Trophoblast cell (in vitro differentiated cells and primary cell): ENCODE results near the gene MPO.

Source experiments
- DNase-seq, 2 donors: peaks; one replicate each; pipeline ENCODE4 v3.0.0-alpha.2; 2016
- H2AFZ ChIP-seq: 2 replicates; pipeline ENCODE4 v1.6.1; 2013; ENCODE audit warnings: low read length, moderate library complexity, mild to moderate bottlenecking; ENCODE audit not compliant: insufficient read depth, poor library complexity
- H2AK5ac ChIP-seq: 2 replicates; pipeline ENCODE4 v1.6.1; 2013; ENCODE audit warnings: mild to moderate bottlenecking, low read length
- H2BK120ac ChIP-seq: 2 replicates; pipeline ENCODE4 v1.6.1; 2013; ENCODE audit warnings: low read length, mild to moderate bottlenecking, moderate library complexity; ENCODE audit not compliant: insufficient read depth, poor library complexity
- H2BK12ac ChIP-seq: 2 replicates; pipeline ENCODE4 v1.6.1; 2013; ENCODE audit warnings: mild to moderate bottlenecking, low read length, moderate library complexity
- H2BK5ac ChIP-seq: 2 replicates; pipeline ENCODE4 v1.6.1; 2013; ENCODE audit warnings: low read length, low read depth, moderate library complexity, mild to moderate bottlenecking; ENCODE audit not compliant: poor library complexity
- H3K14ac ChIP-seq: 2 replicates; pipeline ENCODE4 v1.6.1; 2013; ENCODE audit warnings: mild to moderate bottlenecking, low read length
- H3K18ac ChIP-seq: 2 replicates; pipeline ENCODE4 v1.6.1; 2013; ENCODE audit warnings: mild to moderate bottlenecking, low read length
- H3K23ac ChIP-seq: 2 replicates; pipeline ENCODE4 v1.6.1; 2013; ENCODE audit warnings: low read length
- H3K27ac ChIP-seq: 2 replicates; pipeline ENCODE4 v1.5.1; 2013; ENCODE audit warnings: low read depth, mild to moderate bottlenecking, inconsistent platforms, low read length, moderate library complexity
- H3K27me3 ChIP-seq: 2 replicates; pipeline ENCODE4 v1.6.1; 2013; ENCODE audit warnings: inconsistent platforms, mild to moderate bottlenecking, low read length, moderate library complexity; ENCODE audit not compliant: insufficient read depth
- H3K36me3 ChIP-seq, 2 experiments: 1 replicate in 1 of 2; 2 replicates in 1 of 2; pipeline ENCODE4 v1.6.1; 2013; ENCODE audit warnings: low read length in 2 of 2, mild to moderate bottlenecking in 2 of 2, moderate library complexity in 1 of 2; ENCODE audit not compliant: insufficient read depth in 2 of 2, control insufficient read depth in 1 of 2
- H3K4ac ChIP-seq: 2 replicates; pipeline ENCODE4 v1.6.1; 2013; ENCODE audit warnings: low read depth, mild to moderate bottlenecking, low read length, moderate library complexity
- H3K4me1 ChIP-seq, 2 experiments: 1 replicate in 1 of 2; 2 replicates in 1 of 2; pipeline ENCODE4 v1.6.1; 2013; ENCODE audit warnings: low read length in 2 of 2, mild to moderate bottlenecking in 2 of 2, moderate library complexity in 1 of 2; ENCODE audit not compliant: insufficient read depth in 2 of 2, control insufficient read depth in 1 of 2
- H3K4me2 ChIP-seq: 2 replicates; pipeline ENCODE4 v1.6.1; 2013; ENCODE audit warnings: inconsistent platforms, mild to moderate bottlenecking, low read length, moderate library complexity
- H3K4me3 ChIP-seq: 2 replicates; pipeline ENCODE4 v1.5.1; 2013; ENCODE audit warnings: mild to moderate bottlenecking, low read depth, low read length, inconsistent platforms
- H3K79me1 ChIP-seq: one replicate; pipeline ENCODE4 v1.6.1; 2013; ENCODE audit warnings: low read length
- H3K79me2 ChIP-seq: 2 replicates; pipeline ENCODE4 v1.6.1; 2013; ENCODE audit warnings: low read length, mild to moderate bottlenecking; ENCODE audit not compliant: control insufficient read depth, insufficient read depth, poor library complexity
- H3K9ac ChIP-seq: 2 replicates; pipeline ENCODE4 v1.6.1; 2013; ENCODE audit warnings: mild to moderate bottlenecking, low read length
- H3K9me3 ChIP-seq: 2 replicates; pipeline ENCODE4 v1.6.1; 2013; ENCODE audit warnings: low read depth, mild to moderate bottlenecking, control low read depth, inconsistent platforms, low read length; ENCODE audit not compliant: insufficient read depth
- H4K12ac ChIP-seq: 2 replicates; pipeline ENCODE4 v1.6.1; 2013; ENCODE audit warnings: low read depth, mild to moderate bottlenecking, low read length, moderate library complexity
- H4K8ac ChIP-seq: 2 replicates; pipeline ENCODE4 v1.6.1; 2013; ENCODE audit warnings: low read depth, mild to moderate bottlenecking, low read length, moderate library complexity
- H4K91ac ChIP-seq: one replicate; pipeline ENCODE4 v1.6.1; 2013; ENCODE audit warnings: low read depth, mild to moderate bottlenecking, low read length, moderate library complexity
- WGBS: extraction: QIAGEN DNeasy Blood & Tissue Kit; methylation state at CpG from one replicate; pipeline ENCODE4 v1.1.7; 2013; ENCODE audit warnings: missing lambda C conversion rate; ENCODE audit not compliant: insufficient read length, insufficient coverage; ENCODE audit errors: extremely low coverage; 5-methylcytosine and 5-hydroxymethylcytosine counted together

The MPO gene

DNA sequence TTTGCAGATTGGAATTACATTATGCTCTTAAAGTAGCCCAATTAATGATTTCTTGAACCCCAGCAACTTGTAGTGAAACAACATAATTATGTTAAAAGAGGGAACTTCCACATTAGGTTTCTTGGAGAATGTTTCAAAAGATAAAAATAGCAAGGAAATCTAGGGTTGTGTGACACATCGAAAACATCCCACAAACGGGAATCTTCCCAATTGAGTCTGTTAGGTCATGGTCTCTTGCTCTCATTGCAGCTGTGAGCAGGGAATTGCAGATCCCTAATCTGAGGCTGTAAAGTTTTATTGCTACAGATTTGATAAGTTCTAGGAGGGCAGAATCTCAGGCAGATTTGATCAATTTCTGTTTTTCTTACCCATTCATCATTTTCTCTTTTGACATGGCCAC, 49.1 kb downstream of the MPO start:
- Histone ChIP-seq H3K4me1 (no peaks in the 10 kb centered on the region), H3K23ac (no peak overlapping the region), H4K8ac (no peak overlapping the region), H2AFZ (no peak overlapping the region), H2BK120ac (no peak overlapping the region), H2BK12ac (no peak overlapping the region), H4K91ac (no peak overlapping the region), H3K79me2 (no peaks in the 10 kb centered on the region), H3K4ac (no peak overlapping the region), H2AK5ac (no peak overlapping the region), H3K79me1 (no peaks in the 10 kb centered on the region), H3K9ac (no peak overlapping the region), H4K12ac (no peak overlapping the region), H3K18ac (no peak overlapping the region), H3K27ac (no peak overlapping the region), H3K4me2 (no peak overlapping the region), H3K14ac (no peak overlapping the region), H3K36me3 (no peaks in the 10 kb centered on the region), H3K27me3 (no peaks in the 10 kb centered on the region), H2BK5ac (no peak overlapping the region), H3K9me3 (no peaks in the 10 kb centered on the region), H3K4me3 (no peak overlapping the region)
- no CpG with 5 or more reads among the region's 2 CpGs for WGBS
- DNase-seq, result no peak

DNA sequence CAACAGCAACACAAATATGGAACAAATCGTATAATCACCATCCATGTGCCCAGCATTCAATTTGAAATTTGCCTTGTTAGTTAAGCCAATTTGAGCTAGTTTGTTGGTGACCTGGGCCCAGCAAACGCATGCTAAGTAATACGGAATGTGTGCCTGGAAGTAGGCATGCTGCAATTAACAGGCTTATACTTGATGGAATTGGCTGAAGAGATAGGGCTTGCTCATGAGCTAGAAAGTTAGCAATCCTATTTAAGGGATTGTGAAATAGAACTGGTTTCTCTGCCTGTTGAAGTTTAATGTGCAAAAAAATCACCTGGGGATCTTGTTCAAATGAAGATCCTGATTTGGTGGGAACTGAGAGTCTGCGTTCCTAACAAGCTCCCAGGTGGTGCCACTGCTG, 50.9 kb downstream of the MPO start:
- Histone ChIP-seq H2BK12ac (no peak overlapping the region), H2AFZ (no peak overlapping the region), H3K4me2 (no peak overlapping the region), H3K23ac (no peak overlapping the region), H3K79me1 (no peaks in the 10 kb centered on the region), H2BK120ac (no peak overlapping the region), H3K18ac (no peak overlapping the region), H3K36me3 (no peaks in the 10 kb centered on the region), H3K27me3 (no peaks in the 10 kb centered on the region), H3K9me3 (no peaks in the 10 kb centered on the region), H2BK5ac (no peak overlapping the region), H3K4me3 (no peak overlapping the region), H3K4ac (no peak overlapping the region), H2AK5ac (no peak overlapping the region), H3K4me1 (no peaks in the 10 kb centered on the region), H4K91ac (no peak overlapping the region), H4K8ac (no peak overlapping the region), H4K12ac (no peak overlapping the region), H3K79me2 (no peaks in the 10 kb centered on the region), H3K9ac (no peak overlapping the region), H3K14ac (no peak overlapping the region), H3K27ac (no peak overlapping the region)
- DNase-seq, result no peak
- WGBS, result no CpG with 5 or more reads among the region's 4 CpGs

- H3K18ac ChIP-seq, result no peak overlapping the region
- H2AK5ac ChIP-seq, result no peak overlapping the region
- H3K4me1 ChIP-seq, result no peaks in the 10 kb centered on the region
- H3K27ac ChIP-seq, result no peak overlapping the region
- no peak overlapping the region for H2BK12ac ChIP-seq
- H4K91ac ChIP-seq, result no peak overlapping the region
- no peaks in the 10 kb centered on the region for H3K79me1 ChIP-seq
- no peak overlapping the region for H3K4me2 ChIP-seq
- no peak overlapping the region for H4K8ac ChIP-seq
- H2BK5ac ChIP-seq, result no peak overlapping the region
- WGBS, result no CpG with 5 or more reads among the region's 1 CpG
- no peak overlapping the region for H4K12ac ChIP-seq
- no peak overlapping the region for H3K4me3 ChIP-seq
- no peaks in the 10 kb centered on the region for H3K36me3 ChIP-seq
- no peak overlapping the region for H2BK120ac ChIP-seq
- no peak overlapping the region for H3K9ac ChIP-seq
- no peaks in the 10 kb centered on the region for H3K79me2 ChIP-seq
- H3K27me3 ChIP-seq, result no peaks in the 10 kb centered on the region
- H3K9me3 ChIP-seq, result no peaks in the 10 kb centered on the region
- H3K23ac ChIP-seq, result no peak overlapping the region
- DNase-seq, result no peak
- no peak overlapping the region for H2AFZ ChIP-seq
- H3K4ac ChIP-seq, result no peak overlapping the region
- no peak overlapping the region for H3K14ac ChIP-seq
Observed at GRCh38 chr17:58229384-58229783, 51.4 kb downstream of the MPO start.

- no peaks in the 10 kb centered on the region for H3K9me3 ChIP-seq
- no peak overlapping the region for H2BK12ac ChIP-seq
- no peak overlapping the region for H3K18ac ChIP-seq
- no peak overlapping the region for H2AFZ ChIP-seq
- no peaks in the 10 kb centered on the region for H3K79me1 ChIP-seq
- H2BK120ac ChIP-seq, result no peak overlapping the region
- no peak overlapping the region for H2AK5ac ChIP-seq
- H3K4me1 ChIP-seq, result no peaks in the 10 kb centered on the region
- no peak overlapping the region for H3K4me2 ChIP-seq
- no peaks in the 10 kb centered on the region for H3K27me3 ChIP-seq
- H3K4me3 ChIP-seq, result no peak overlapping the region
- H3K79me2 ChIP-seq, result no peaks in the 10 kb centered on the region
- H3K4ac ChIP-seq, result no peak overlapping the region
- no peak overlapping the region for H3K27ac ChIP-seq
- WGBS, result no CpG with 5 or more reads among the region's 3 CpGs
- H4K91ac ChIP-seq, result no peak overlapping the region
- H4K8ac ChIP-seq, result no peak overlapping the region
- H3K36me3 ChIP-seq, result no peaks in the 10 kb centered on the region
- H3K14ac ChIP-seq, result no peak overlapping the region
- DNase-seq, result no peak
- no peak overlapping the region for H3K23ac ChIP-seq
- no peak overlapping the region for H2BK5ac ChIP-seq
- H3K9ac ChIP-seq, result no peak overlapping the region
- H4K12ac ChIP-seq, result no peak overlapping the region
Observed at GRCh38 chr17:58228679-58229078, 52.1 kb downstream of the MPO start.
